Gastroesophageal sphincter (tissue), 4 donors: ENCODE measurements around the gene LARGE1. TPM values are rescaled to one million over a fixed set of nuclear protein-coding genes. Genes with fewer than 3 reads are reported as not detected.

Experiments used
- ATAC-seq: fragments of 150-250 bp; one replicate; pipeline ENCODE4 v1.9.1; 2016; ENCODE audit warnings: mild to moderate bottlenecking, moderate library complexity
- H3K27ac ChIP-seq, 4 donors: fragments of 200-600 bp; sonication (generic) in 3 of 4; 1 replicate in 3 of 4; 2 replicates in 1 of 4; pipeline ENCODE4 v1.5.1; 2016 to 2019
- H3K27me3 ChIP-seq: fragments of 200-600 bp; sonication (generic); one replicate; pipeline ENCODE4 v1.5.1; 2019
- H3K36me3 ChIP-seq, 2 donors: fragments of 200-600 bp; sonication (generic); one replicate each; pipeline ENCODE4 v1.5.1; 2019; ENCODE audit warnings: control low read depth in 1 of 2
- H3K4me1 ChIP-seq, 3 donors: fragments of 200-600 bp; sonication (generic); 1 replicate in 2 of 3; 2 replicates in 1 of 3; pipeline ENCODE4 v1.5.1; 2016 to 2019; ENCODE audit warnings: control low read depth in 2 of 3
- H3K4me3 ChIP-seq, 2 donors: fragments of 200-600 bp; sonication (generic); one replicate each; pipeline ENCODE4 v1.5.1; 2019; ENCODE audit warnings: mild to moderate bottlenecking in 1 of 2, moderate library complexity in 1 of 2
- H3K9me3 ChIP-seq, 3 donors: fragments of 200-600 bp; sonication (generic); one replicate each; pipeline ENCODE4 v1.5.1; 2017 to 2019; ENCODE audit warnings: control low read depth in 2 of 3
- CTCF ChIP-seq, 4 experiments: fragments of 200-600 bp in 2 of 4; fragments of 450-650 bp in 2 of 4; sonication (generic) in 1 of 4; IDR thresholded peaks; one replicate each; pipeline ENCODE4 v1.5.1; 2017 to 2019; ENCODE audit warnings: antibody characterized with exemption in 4 of 4, mild to moderate bottlenecking in 2 of 4, moderate library complexity in 2 of 4
- EP300 ChIP-seq: sonication (generic); formaldehyde crosslinking; IDR thresholded peaks from one replicate; pipeline ENCODE4 v1.6.1; 2017; ENCODE audit warnings: antibody characterized with exemption, mild to moderate bottlenecking
- POLR2A ChIP-seq, 2 donors: fragments of 450-650 bp; IDR thresholded peaks; one replicate each; pipeline ENCODE4 v1.6.1; 2017; ENCODE audit warnings: antibody characterized with exemption in 2 of 2, mild to moderate bottlenecking in 2 of 2, moderate library complexity in 1 of 2
- POLR2AphosphoS5 ChIP-seq: sonication (generic); formaldehyde crosslinking; IDR thresholded peaks from one replicate; pipeline ENCODE4 v1.6.1; 2017; ENCODE audit warnings: antibody characterized with exemption
- WGBS, 2 donors: methylation state at CpG; one replicate each; pipeline ENCODE4 v1.1.5; 2018; ENCODE audit warnings: low coverage in 1 of 2; 5-methylcytosine and 5-hydroxymethylcytosine counted together
- total RNA-seq, 4 donors: library from RNA; depleted of rRNA; stranded (reverse); fragments of >200 nt; gene quantifications; one replicate each; pipeline ENCODE4 v1.1.0, GENCODE V29; 2016

Gene LARGE1
- total RNA-seq, 4 donors from 2014 or later = 23.0 to 67.8 (median 48.0) TPM

- peaks cover 0 to 7% (median 0%) of the 10 kb centered on the region in 3 donors for H3K9me3 ChIP-seq
- H3K27me3 ChIP-seq = no peaks in the 10 kb centered on the region
- H3K36me3 ChIP-seq = peaks cover 0 to 7% of the 10 kb centered on the region in 2 donors
- 23 to 41% methylated on average over 6 to 13 of the region's 13 CpGs for WGBS, 2 donors
- ATAC-seq = peak; percentile 62
- no peak overlapping the region for H3K27ac ChIP-seq
- H3K4me3 ChIP-seq = no peak overlapping the region
- peaks cover 0 to 16% (median 0%) of the 10 kb centered on the region in 3 donors for H3K4me1 ChIP-seq
- TF ChIP-seq POLR2AphosphoS5 (no peak), EP300 (no peak), CTCF (IDR thresholded peaks at IDR 0.05) (peak in 3 of 4 experiments; percentile 66 to 70 (median 68))
Observed at GRCh38 chr22:33519071-33519973, 401.0 kb downstream of the LARGE1 start.

- no peak for ATAC-seq
- H3K27me3 ChIP-seq = no peaks in the 10 kb centered on the region
- H3K4me3 ChIP-seq = no peak overlapping the region
- peaks cover 0 to 7% of the 10 kb centered on the region in 2 donors for H3K36me3 ChIP-seq
- H3K9me3 ChIP-seq = peaks cover 0 to 7% (median 0%) of the 10 kb centered on the region in 3 donors
- H3K4me1 ChIP-seq = peaks cover 0 to 17% (median 0%) of the 10 kb centered on the region in 3 donors
- WGBS, 2 donors = 100% methylated on average over 2 of the region's 7 CpGs; no CpG with 5 or more reads in 1 of the 2 donors
- H3K27ac ChIP-seq = no peak overlapping the region
- TF ChIP-seq CTCF (IDR thresholded peaks at IDR 0.05) = no peak
- TF ChIP-seq POLR2A (IDR thresholded peaks at IDR 0.05) = no peak
- no peak for TF ChIP-seq EP300
- no peak for TF ChIP-seq POLR2AphosphoS5
Observed at GRCh38 chr22:33518405-33518804, 401.9 kb downstream of the LARGE1 start.

GRCh38 chr22:33515795-33516194, 404.5 kb downstream of the LARGE1 start:
- H3K4me3 ChIP-seq = no peak overlapping the region
- H3K27ac ChIP-seq = no peak overlapping the region
- no peak for TF ChIP-seq EP300
- TF ChIP-seq POLR2AphosphoS5 = no peak
- no peak for TF ChIP-seq CTCF (IDR thresholded peaks at IDR 0.05)
- no peak for TF ChIP-seq POLR2A (IDR thresholded peaks at IDR 0.05)
- 90% methylated on average over 2 of the region's 8 CpGs; no CpG with 5 or more reads in 1 of the 2 donors for WGBS, 2 donors
- peaks cover 0 to 1% of the 10 kb centered on the region in 2 donors for H3K36me3 ChIP-seq
- ATAC-seq = no peak
- H3K27me3 ChIP-seq = no peaks in the 10 kb centered on the region
- H3K4me1 ChIP-seq = peaks cover 0 to 26% (median 0%) of the 10 kb centered on the region in 3 donors
- no peaks in the 10 kb centered on the region for H3K9me3 ChIP-seq

- H3K27ac ChIP-seq = no peak overlapping the region
- H3K9me3 ChIP-seq = no peaks in the 10 kb centered on the region
- WGBS, 2 donors = 66 to 80% methylated on average over 2 to 7 of the region's 7 CpGs
- H3K4me3 ChIP-seq = no peak overlapping the region
- no peak for ATAC-seq
- no peaks in the 10 kb centered on the region for H3K36me3 ChIP-seq
- TF ChIP-seq EP300 = no peak
- no peak for TF ChIP-seq POLR2AphosphoS5
- no peak for TF ChIP-seq POLR2A (IDR thresholded peaks at IDR 0.05)
- no peak for TF ChIP-seq CTCF (IDR thresholded peaks at IDR 0.05)
- no peaks in the 10 kb centered on the region for H3K27me3 ChIP-seq
- peaks cover 0 to 15% (median 0%) of the 10 kb centered on the region in 3 donors for H3K4me1 ChIP-seq
Observed at GRCh38 chr22:33513388-33514338, 406.6 kb downstream of the LARGE1 start.
